ENCODE data around the gene ANO10.
"Not testable (repeated sequence)": the region's sequence is repeated elsewhere in the genome, so short reads cannot be mapped to it uniquely, and the experiment has no call there.

ANO10 gene

GRCh38 chr3:43363621-43364266, 258.1 kb downstream of the ANO10 start:
- H3K9me3 ChIP-seq, result no peaks in the 10 kb centered on the region
- H3K27ac ChIP-seq, result no peak overlapping the region
- DNase-seq, result no peak
- intact Hi-C loops (cut with DNase I; ENCODE audit: low total_unique reads), result no loop called here
- peaks cover 0 to 16% (median 10%) of the 10 kb centered on the region in 4 donors for H3K4me1 ChIP-seq
- no peak overlapping the region for H3K4me3 ChIP-seq
- TF ChIP-seq CTCF (IDR thresholded peaks at IDR 0.05), result no peak
- no peaks in the 10 kb centered on the region for H3K27me3 ChIP-seq
- peaks cover 0 to 25% (median 8%) of the 10 kb centered on the region in 3 donors for H3K36me3 ChIP-seq

- intact Hi-C loops (cut with DNase I; ENCODE audit: low total_unique reads), result no loop called here
- Histone ChIP-seq H3K27me3 (no peaks in the 10 kb centered on the region), H3K4me1 (peaks cover 0 to 16% (median 10%) of the 10 kb centered on the region in 4 donors), H3K9me3 (no peaks in the 10 kb centered on the region), H3K27ac (no peak overlapping the region), H3K36me3 (peaks cover 0 to 25% (median 8%) of the 10 kb centered on the region in 3 donors), H3K4me3 (no peak overlapping the region)
- no peak for TF ChIP-seq CTCF (IDR thresholded peaks at IDR 0.05)
- DNase-seq, result no peak
These were observed 258.9 kb downstream of the ANO10 start for GRCh38 chr3:43362961-43363360.

GRCh38 chr3:43362183-43362582, 259.6 kb downstream of the ANO10 start:
- no peak for DNase-seq
- Histone ChIP-seq H3K4me3 (no peak overlapping the region), H3K9me3 (no peaks in the 10 kb centered on the region), H3K27me3 (no peaks in the 10 kb centered on the region), H3K4me1 (peaks cover 0 to 16% (median 10%) of the 10 kb centered on the region in 4 donors), H3K27ac (no peak overlapping the region), H3K36me3 (peaks cover 0 to 25% (median 8%) of the 10 kb centered on the region in 3 donors)
- intact Hi-C loops (cut with DNase I; ENCODE audit: low total_unique reads), result no loop called here
- no peak for TF ChIP-seq CTCF (IDR thresholded peaks at IDR 0.05)

- H3K4me1 ChIP-seq, result peaks cover 0 to 6% (median 4%) of the 10 kb centered on the region in 4 donors
- no peaks in the 10 kb centered on the region for H3K27me3 ChIP-seq
- no peak overlapping the region for H3K27ac ChIP-seq
- TF ChIP-seq CTCF (IDR thresholded peaks at IDR 0.05), result no peak
- no peak overlapping the region for H3K4me3 ChIP-seq
- DNase-seq, result no peak
- peaks cover 0 to 5% (median 0%) of the 10 kb centered on the region in 3 donors for H3K9me3 ChIP-seq
- peaks cover 0 to 16% (median 11%) of the 10 kb centered on the region in 3 donors for H3K36me3 ChIP-seq
- intact Hi-C loops (cut with DNase I; ENCODE audit: low total_unique reads), result no loop called here
These were observed 260.7 kb downstream of the ANO10 start for GRCh38 chr3:43361077-43361476.

GRCh38 chr3:43356033-43356432, 265.8 kb downstream of the ANO10 start:
- peaks cover 9 to 32% (median 12%) of the 10 kb centered on the region in 3 donors for H3K36me3 ChIP-seq
- H3K4me3 ChIP-seq; H3K4me1 ChIP-seq; DNase-seq; H3K27me3 ChIP-seq; H3K27ac ChIP-seq; intact Hi-C loops (cut with DNase I; ENCODE audit: low total_unique reads): not testable (repeated sequence)
- H3K9me3 ChIP-seq, result peaks cover 4 to 49% (median 14%) of the 10 kb centered on the region in 3 donors

- no peak for DNase-seq
- H3K36me3 ChIP-seq, result peaks cover 17 to 51% (median 27%) of the 10 kb centered on the region in 3 donors
- TF ChIP-seq CTCF (IDR thresholded peaks at IDR 0.05), result no peak
- no peak overlapping the region for H3K4me3 ChIP-seq
- intact Hi-C loops (cut with DNase I; ENCODE audit: low total_unique reads), result no loop called here
- no peaks in the 10 kb centered on the region for H3K4me1 ChIP-seq
- peaks cover 4 to 51% (median 14%) of the 10 kb centered on the region in 3 donors for H3K9me3 ChIP-seq
- no peaks in the 10 kb centered on the region for H3K27me3 ChIP-seq
- H3K27ac ChIP-seq, result no peak overlapping the region
These were observed 267.7 kb downstream of the ANO10 start for GRCh38 chr3:43353923-43354670.
